A673 (cell line): ENCODE results near the gene NUP85. TPM values are rescaled to one million over a fixed set of nuclear protein-coding genes. Genes with fewer than 3 reads are reported as not detected.

Experiments
- BruUV-seq: library from RNA; stranded (reverse); fragments of 400-500 nt; replicated peaks from 2 replicates; lab custom pipeline; 2021; lab: Mats Ljungman, UMichigan
- CTCF ChIA-PET: fragments of 300-600 bp; sonication (Branson Sonifier 250); formaldehyde crosslinking; loops from one replicate; lab custom pipeline; 2022; ENCODE audit warnings: antibody characterized with exemption; lab: Charles Lee
- POLR2A ChIA-PET: fragments of 300-600 bp; sonication (Branson Sonifier 250); formaldehyde crosslinking; loops from one replicate; lab custom pipeline; 2022; ENCODE audit warnings: antibody characterized with exemption; ENCODE audit not compliant: low non-redundant PET; lab: Charles Lee
- DNase-seq: peaks from one replicate; pipeline ENCODE4 v3.0.0-alpha.2; 2015; ENCODE audit warnings: low spot score
- H3K27ac ChIP-seq: fragments of 200-600 bp; sonication (generic); 2 replicates; pipeline ENCODE4 v1.5.1; 2016; ENCODE audit warnings: mixed run types, low read depth, mild to moderate bottlenecking, mixed read lengths, antibody characterized with exemption, low read length; ENCODE audit not compliant: poor library complexity, severe bottlenecking
- H3K27me3 ChIP-seq: fragments of 200-600 bp; sonication (generic); replicated peaks from 2 replicates; pipeline ENCODE4 v1.6.1; 2017; ENCODE audit warnings: mixed run types, low read depth, mild to moderate bottlenecking, mixed read lengths, antibody characterized with exemption, low read length; ENCODE audit not compliant: insufficient read depth, poor library complexity
- H3K36me3 ChIP-seq: fragments of 200-600 bp; sonication (generic); 2 replicates; pipeline ENCODE4 v1.6.1; 2016; ENCODE audit warnings: mixed run types, mild to moderate bottlenecking, mixed read lengths, antibody characterized with exemption, low read length; ENCODE audit not compliant: insufficient read depth, poor library complexity, severe bottlenecking
- H3K4me1 ChIP-seq: fragments of 200-600 bp; sonication (generic); 2 replicates; pipeline ENCODE4 v1.6.1; 2017; ENCODE audit warnings: mixed run types, mild to moderate bottlenecking, mixed read lengths, antibody characterized with exemption, low read length; ENCODE audit not compliant: insufficient read depth, poor library complexity, severe bottlenecking
- H3K4me3 ChIP-seq: fragments of 200-600 bp; sonication (generic); 2 replicates; pipeline ENCODE4 v1.5.1; 2016; ENCODE audit warnings: low read depth, mixed run types, mild to moderate bottlenecking, mixed read lengths, low read length; ENCODE audit not compliant: poor library complexity, severe bottlenecking
- H3K9me3 ChIP-seq: fragments of 200-600 bp; sonication (generic); 2 replicates; pipeline ENCODE4 v1.6.1; 2016; ENCODE audit warnings: mixed run types, low read depth, mild to moderate bottlenecking, mixed read lengths, antibody characterized with exemption, low read length; ENCODE audit not compliant: poor library complexity, severe bottlenecking
- CTCF ChIP-seq: fragments of 300-800, 200-600 bp; sonication (generic); conservative IDR thresholded peaks from 2 replicates; pipeline ENCODE4 v1.5.1; 2017; ENCODE audit warnings: low read depth, mild to moderate bottlenecking, antibody characterized with exemption, low read length, moderate library complexity, mixed read lengths
- EZH2 ChIP-seq: fragments of 200-600 bp; sonication (generic); IDR thresholded peaks from 2 replicates; pipeline ENCODE4 v1.6.1; 2017; ENCODE audit warnings: borderline replicate concordance, low read depth, mild to moderate bottlenecking, mixed read lengths, antibody characterized with exemption, low read length; ENCODE audit not compliant: poor library complexity, severe bottlenecking
- intact Hi-C: fragments of 100-400 bp; cut with micrococcal nuclease; formaldehyde crosslinking; loops from one replicate; pipeline ENCODE4 v1.10.0; 2022; ENCODE audit not compliant: unreplicated experiment
- total RNA-seq: library from RNA; stranded (reverse); gene quantifications from 2 replicates; pipeline ENCODE4 v1.2.3, GENCODE V29; 2021

The NUP85 gene
- total RNA-seq, 1 experiment from 2014 or later: 140 TPM

- H3K27ac ChIP-seq: no peak overlapping the region
- BruUV-seq: no TSS peak
- no peaks in the 10 kb centered on the region for H3K9me3 ChIP-seq
- peaks cover 6% of the 10 kb centered on the region for H3K4me1 ChIP-seq
- no peaks in the 10 kb centered on the region for H3K27me3 ChIP-seq
- POLR2A ChIA-PET: interaction anchor here (0.7 kb wide), 1 partner anchor 18 kb away, joined by 6 read pairs; no protein-coding TSS in a partner anchor
- peaks cover 95% of the 10 kb centered on the region for H3K36me3 ChIP-seq
- intact Hi-C loops: no loop called here
- no peak for DNase-seq
- CTCF ChIA-PET: interaction anchor here (0.5 to 1.8 kb wide), 3 partner anchors 125 to 179 kb away, joined by 3 to 6 read pairs (median 3); no protein-coding TSS in a partner anchor
- TF ChIP-seq CTCF (no peak), EZH2 (no peak)
- H3K4me3 ChIP-seq: no peak overlapping the region
Observed at GRCh38 chr17:75239214-75239613, 33.7 kb downstream of the NUP85 start.

GRCh38 chr17:75239778-75240393 is 34.4 kb downstream of the NUP85 start:
- no TSS peak for BruUV-seq
- POLR2A ChIA-PET: interaction anchor here (0.9 kb wide), 1 partner anchor 22 kb away, joined by 6 read pairs; the partner anchor contains the start of genes GGA3 and MRPS7
- peak overlapping the region; percentile 16 for H3K27ac ChIP-seq
- CTCF ChIA-PET: interaction anchor here (0.6 to 1.8 kb wide), 12 partner anchors 9 to 278 kb away, joined by 3 to 11 read pairs (median 4); partner anchors contain the start of genes ARMC7, GRB2 and MIF4GD
- no peak for TF ChIP-seq CTCF
- TF ChIP-seq EZH2: no peak
- no peaks in the 10 kb centered on the region for H3K27me3 ChIP-seq
- peaks cover 6% of the 10 kb centered on the region for H3K4me1 ChIP-seq
- no peak overlapping the region for H3K4me3 ChIP-seq
- H3K9me3 ChIP-seq: no peaks in the 10 kb centered on the region
- no peak for DNase-seq
- peaks cover 91% of the 10 kb centered on the region for H3K36me3 ChIP-seq
- intact Hi-C loops: no loop called here

GRCh38 chr17:75240394-75241142 is 35.1 kb downstream of the NUP85 start:
- no peaks in the 10 kb centered on the region for H3K27me3 ChIP-seq
- H3K9me3 ChIP-seq: no peaks in the 10 kb centered on the region
- peaks cover 85% of the 10 kb centered on the region for H3K36me3 ChIP-seq
- peak; percentile 77 for DNase-seq
- peak; percentile 92 for TF ChIP-seq CTCF
- TF ChIP-seq EZH2: no peak
- intact Hi-C loops: no loop called here
- H3K4me1 ChIP-seq: peaks cover 6% of the 10 kb centered on the region
- no TSS peak for BruUV-seq
- CTCF ChIA-PET: interaction anchor here (0.6 to 1.8 kb wide), 10 partner anchors 9 to 279 kb away, joined by 3 to 11 read pairs (median 4); partner anchors contain the start of genes ARMC7, GRB2 and MIF4GD
- H3K27ac ChIP-seq: no peak overlapping the region
- H3K4me3 ChIP-seq: no peak overlapping the region
- POLR2A ChIA-PET: interaction anchor here (0.9 kb wide), 1 partner anchor 21 kb away, joined by 6 read pairs; the partner anchor contains the start of genes GGA3 and MRPS7
